Astrocyte of the hippocampus (primary cell): ENCODE results near the gene PDK1.

ENCODE experiments used
- DNase-seq: peaks from one replicate; pipeline ENCODE4 v3.0.0; 2011; ENCODE audit warnings: low read depth, low spot score

The PDK1 gene

GRCh38 chr2:172639823-172640222, 83.9 kb downstream of the PDK1 start:
- DNase-seq: peak; percentile 77

- DNase-seq: no peak
Measured at GRCh38 chr2:172640389-172640788, 84.5 kb downstream of the PDK1 start.

- no peak for DNase-seq
Measured at GRCh38 chr2:172642301-172643020, 86.6 kb downstream of the PDK1 start.

- DNase-seq: no peak
Measured at GRCh38 chr2:172643142-172643541, 87.3 kb downstream of the PDK1 start.

- no peak for DNase-seq
Measured at GRCh38 chr2:172647439-172647838, 91.5 kb downstream of the PDK1 start.

- peak; percentile 80 for DNase-seq
Measured at GRCh38 chr2:172655091-172655837, 99.4 kb downstream of the PDK1 start.

GRCh38 chr2:172655838-172656573, 100.1 kb downstream of the PDK1 start:
- no peak for DNase-seq
